Kidney (tissue), 14 donors: ENCODE results near the gene LSMEM2. TPM values are rescaled to one million over a fixed set of nuclear protein-coding genes. Genes with fewer than 3 reads are reported as not detected.
A peak's percentile ranks its signal among the peaks of the same experiment; 100 is the strongest.

Experiments used
- DNase-seq, 5 donors: peaks; one replicate each; pipeline ENCODE4 v3.0.0-alpha.2; 2013 to 2020
- FAIRE-seq: peaks from 2 replicates; lab custom pipeline; 2012; peaks lifted over from hg19 to GRCh38; lab: Jason Lieb, UNC
- H3K27ac ChIP-seq, 2 donors: one replicate each; pipeline ENCODE4 v1.7.0; 2013; ENCODE audit warnings: low read depth in 2 of 2, low read length in 2 of 2, inconsistent platforms in 1 of 2
- H3K27me3 ChIP-seq: one replicate; pipeline ENCODE4 v1.7.1; 2013; ENCODE audit warnings: low read length, inconsistent platforms; ENCODE audit not compliant: control insufficient read depth, insufficient read depth
- H3K36me3 ChIP-seq, 3 donors: one replicate each; pipeline versions ENCODE4 v1.7.0 to v1.7.1; 2013; ENCODE audit warnings: low read length in 3 of 3, control low read depth in 1 of 3, inconsistent platforms in 1 of 3; ENCODE audit not compliant: insufficient read depth in 3 of 3, control insufficient read depth in 2 of 3
- H3K4me1 ChIP-seq, 3 donors: one replicate each; pipeline versions ENCODE4 v1.7.0 to v1.7.1; 2013; ENCODE audit warnings: low read length in 3 of 3, inconsistent platforms in 1 of 3, low read depth in 1 of 3; ENCODE audit not compliant: control insufficient read depth in 2 of 3, insufficient read depth in 2 of 3
- H3K4me3 ChIP-seq, 3 donors: one replicate each; pipeline versions ENCODE4 v1.7.0 to v1.8.1; 2013; ENCODE audit warnings: low read length in 3 of 3, control low read depth in 1 of 3, inconsistent platforms in 1 of 3
- H3K9ac ChIP-seq, 3 donors: one replicate each; pipeline versions ENCODE4 v1.7.0 to v1.7.1; 2013; ENCODE audit warnings: low read length in 3 of 3, control low read depth in 1 of 3, inconsistent platforms in 1 of 3
- H3K9me3 ChIP-seq, 3 donors: one replicate each; pipeline versions ENCODE4 v1.7.0 to v1.7.1; 2013; ENCODE audit warnings: low read length in 3 of 3, control low read depth in 1 of 3, inconsistent platforms in 1 of 3; ENCODE audit not compliant: control insufficient read depth in 2 of 3, insufficient read depth in 1 of 3
- intact Hi-C: fragments of 100-400 bp; cut with DNase I; formaldehyde crosslinking; loops from one replicate; pipeline ENCODE4 v1.11.1; 2022
- polyA plus RNA-seq: library from polyadenylated mRNA; stranded (reverse); fragments of 350-450 nt; fragmentation: Illumina TruSeq; extraction: RNeasy Lipid Tissue Mini Kit (QIAGEN cat#74804); gene quantifications from one replicate; pipeline ENCODE4 v1.2.3, GENCODE V29; 2014; ENCODE audit warnings: low read depth, low replicate concordance; ENCODE audit not compliant: insufficient read depth
- total RNA-seq: library from RNA; stranded (reverse); fragmentation: NEBNext Ultra II Directional; extraction: Animal tissue kit (Norgen Biotek cat#: 25700); gene quantifications from one replicate; pipeline ENCODE4 v1.2.1, GENCODE V29; 2021
- TF ChIP-seq, protein P1 (sequence below): IDR thresholded peaks from 3 replicates; pipeline ENCODE4 v1.5.1; 2012; ENCODE audit warnings: mild to moderate bottlenecking, moderate library complexity, borderline replicate concordance; ENCODE audit not compliant: insufficient read depth; ENCODE audit errors: extremely low read depth
- donor health status: control.
- donor health status: control.
- donor health status: control.
- donor health status: control.
- donor health status: control.
- donor health status: DM: yes; HTN: yes; CAD: no.
- donor health status: Normal renal cell carcinoma (clear cell type).

LSMEM2 gene
- total and polyA plus RNA-seq, 2 donors from 2014 or later: 0.22 to 0.62 TPM

DNA sequence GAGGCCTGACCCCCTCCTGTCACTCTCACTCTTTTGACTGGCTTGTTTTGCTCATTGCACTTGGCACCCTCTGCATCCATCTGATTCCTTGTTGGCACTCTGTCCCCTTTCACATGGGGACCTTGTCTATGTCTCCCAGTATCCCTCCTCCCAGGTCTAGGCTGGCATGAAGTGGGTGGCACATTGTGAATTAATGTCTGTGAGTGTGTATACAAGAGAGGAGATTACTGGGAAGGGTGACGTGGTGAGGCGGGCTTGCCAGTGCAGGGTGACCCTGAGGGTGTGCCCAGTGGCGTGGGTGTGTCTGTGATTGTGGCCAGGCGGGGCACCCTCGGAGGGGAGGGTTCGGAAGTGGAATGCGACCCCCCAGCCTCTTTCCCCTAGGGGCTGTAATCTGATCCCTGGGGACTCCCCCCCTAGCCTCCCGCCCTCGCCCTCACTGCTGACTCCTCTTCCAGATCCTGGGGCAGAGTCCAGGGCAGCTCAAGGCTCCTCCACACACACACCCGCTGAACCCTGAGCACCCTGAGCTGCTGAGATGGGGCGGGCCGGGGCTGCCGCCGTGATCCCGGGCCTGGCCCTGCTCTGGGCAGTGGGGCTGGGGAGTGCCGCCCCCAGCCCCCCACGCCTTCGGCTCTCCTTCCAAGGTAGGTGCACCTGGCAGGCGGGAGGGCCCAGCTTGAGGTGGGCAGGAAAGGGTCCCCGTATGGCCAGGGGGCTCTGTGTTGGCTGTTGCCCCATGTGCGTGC lies 10.0 kb upstream of the LSMEM2 start, which contains the start of gene SEMA3B:
Gene SEMA3B, plus strand, starts transcription at position 445 of the 749 bp plus-strand sequence. Its CDS starts 94 bp downstream, at position 539.
- DNase-seq: peak; percentile 77 to 97 (median 85)

DNA sequence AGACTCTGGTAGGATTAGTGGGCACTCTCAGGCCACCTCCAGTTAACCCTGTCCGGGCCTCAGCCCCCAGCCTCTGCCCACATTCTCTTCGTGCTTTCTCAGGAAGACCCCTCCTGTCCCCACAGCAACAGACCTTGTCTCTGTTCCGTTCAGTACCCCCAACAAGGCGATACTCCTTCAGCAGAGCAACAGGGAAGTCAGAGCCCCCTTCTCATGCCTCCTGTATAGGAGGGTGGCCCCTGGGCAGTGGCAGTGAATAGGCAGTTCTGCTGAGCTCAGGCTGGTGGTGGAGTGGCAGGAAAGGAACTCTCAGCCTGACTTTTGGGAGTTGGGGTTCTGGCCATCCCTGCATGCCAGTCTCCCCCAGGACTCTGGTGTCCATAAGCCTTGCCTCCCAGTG lies 9.4 kb upstream of the LSMEM2 start:
- Histone ChIP-seq H3K4me3 (peak overlapping the region; percentile 44 to 84 (median 73)), H3K27me3 (peaks cover 4% of the 10 kb centered on the region), H3K4me1 (peaks cover 0 to 60% (median 45%) of the 10 kb centered on the region in 3 donors), H3K27ac (peak overlapping the region; percentile 91 to 94), H3K9me3 (no peaks in the 10 kb centered on the region), H3K9ac (peak overlapping the region; percentile 40 to 95 (median 63)), H3K36me3 (no peaks in the 10 kb centered on the region)
- no peak for FAIRE-seq
- TF ChIP-seq, protein P1, sequence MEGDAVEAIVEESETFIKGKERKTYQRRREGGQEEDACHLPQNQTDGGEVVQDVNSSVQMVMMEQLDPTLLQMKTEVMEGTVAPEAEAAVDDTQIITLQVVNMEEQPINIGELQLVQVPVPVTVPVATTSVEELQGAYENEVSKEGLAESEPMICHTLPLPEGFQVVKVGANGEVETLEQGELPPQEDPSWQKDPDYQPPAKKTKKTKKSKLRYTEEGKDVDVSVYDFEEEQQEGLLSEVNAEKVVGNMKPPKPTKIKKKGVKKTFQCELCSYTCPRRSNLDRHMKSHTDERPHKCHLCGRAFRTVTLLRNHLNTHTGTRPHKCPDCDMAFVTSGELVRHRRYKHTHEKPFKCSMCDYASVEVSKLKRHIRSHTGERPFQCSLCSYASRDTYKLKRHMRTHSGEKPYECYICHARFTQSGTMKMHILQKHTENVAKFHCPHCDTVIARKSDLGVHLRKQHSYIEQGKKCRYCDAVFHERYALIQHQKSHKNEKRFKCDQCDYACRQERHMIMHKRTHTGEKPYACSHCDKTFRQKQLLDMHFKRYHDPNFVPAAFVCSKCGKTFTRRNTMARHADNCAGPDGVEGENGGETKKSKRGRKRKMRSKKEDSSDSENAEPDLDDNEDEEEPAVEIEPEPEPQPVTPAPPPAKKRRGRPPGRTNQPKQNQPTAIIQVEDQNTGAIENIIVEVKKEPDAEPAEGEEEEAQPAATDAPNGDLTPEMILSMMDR: no peak
- intact Hi-C loops: no loop called here
- DNase-seq: peak in 1 of 5 donors; percentile 24

More for the DNA sequence above, 10.0 kb upstream of the LSMEM2 start, which contains the start of gene SEMA3B:
- intact Hi-C loops: no loop called here
- H3K4me1 ChIP-seq: peaks cover 0 to 63% (median 45%) of the 10 kb centered on the region in 3 donors
- FAIRE-seq: no peak
- H3K36me3 ChIP-seq: no peaks in the 10 kb centered on the region
- no peaks in the 10 kb centered on the region for H3K27me3 ChIP-seq
- no peaks in the 10 kb centered on the region for H3K9me3 ChIP-seq
- peak within 1 kb of the TSS; percentile 91 to 94 for H3K27ac ChIP-seq
- peak within 1 kb of the TSS; percentile 40 to 95 (median 63) for H3K9ac ChIP-seq
- peak within 1 kb of the TSS; percentile 44 to 84 (median 73) for H3K4me3 ChIP-seq
- TF ChIP-seq, protein P1: no peak

DNA sequence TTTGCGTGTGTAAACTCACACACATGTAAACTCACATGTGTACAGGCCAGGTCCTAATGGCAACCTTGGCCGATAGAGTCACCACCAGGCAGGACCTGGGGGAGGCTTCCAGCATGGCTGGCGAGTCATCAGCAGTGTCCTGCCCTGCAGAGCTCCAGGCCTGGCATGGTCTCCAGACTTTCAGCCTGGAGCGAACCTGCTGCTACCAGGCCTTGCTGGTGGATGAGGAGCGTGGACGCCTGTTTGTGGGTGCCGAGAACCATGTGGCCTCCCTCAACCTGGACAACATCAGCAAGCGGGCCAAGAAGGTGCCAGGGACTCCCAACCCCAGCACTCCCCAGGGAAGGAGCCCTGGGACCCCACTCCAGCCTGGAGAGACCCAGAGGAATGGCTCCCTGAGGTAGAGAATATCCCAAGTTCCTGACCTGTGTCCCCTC lies 8.9 kb upstream of the LSMEM2 start:
- Histone ChIP-seq H3K27ac (peak overlapping the region; percentile 91 to 94), H3K27me3 (peaks cover 6% of the 10 kb centered on the region), H3K9ac (peak overlapping the region in 1 of 3 donors; percentile 95), H3K4me3 (peak overlapping the region in 2 of 3 donors; percentile 73 to 84), H3K4me1 (peaks cover 0 to 58% (median 42%) of the 10 kb centered on the region in 3 donors), H3K9me3 (no peaks in the 10 kb centered on the region), H3K36me3 (no peaks in the 10 kb centered on the region)
- TF ChIP-seq, protein P1: no peak
- DNase-seq: peak in 1 of 5 donors; percentile 13
- intact Hi-C loops: loop anchor here (5.0 kb wide), 1 partner anchor 43 kb away; no protein-coding TSS in a partner anchor
- FAIRE-seq: no peak
